Measurements from ENCODE around the gene PTPRN2.

The PTPRN2 gene

DNA sequence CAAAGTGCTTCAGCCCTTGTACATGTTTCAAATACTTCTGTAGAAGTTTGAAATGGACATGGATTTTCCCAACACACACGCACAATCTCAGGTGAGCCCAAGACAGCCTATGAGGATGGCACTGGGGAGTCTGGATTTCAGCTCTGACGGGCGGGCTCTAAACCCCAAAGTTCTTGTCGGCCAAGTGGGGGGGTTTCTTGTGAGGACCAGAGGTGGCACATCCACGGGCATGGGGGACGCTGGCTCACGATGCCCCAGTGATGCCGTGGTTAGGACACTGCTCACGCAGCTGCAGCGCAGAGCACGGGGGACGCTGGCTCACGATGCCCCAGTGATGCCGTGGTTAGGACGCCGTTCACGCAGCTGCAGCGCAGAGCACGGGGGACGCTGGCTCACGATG lies 970.7 kb downstream of the PTPRN2 start:
- no peak for DNase-seq

DNA sequence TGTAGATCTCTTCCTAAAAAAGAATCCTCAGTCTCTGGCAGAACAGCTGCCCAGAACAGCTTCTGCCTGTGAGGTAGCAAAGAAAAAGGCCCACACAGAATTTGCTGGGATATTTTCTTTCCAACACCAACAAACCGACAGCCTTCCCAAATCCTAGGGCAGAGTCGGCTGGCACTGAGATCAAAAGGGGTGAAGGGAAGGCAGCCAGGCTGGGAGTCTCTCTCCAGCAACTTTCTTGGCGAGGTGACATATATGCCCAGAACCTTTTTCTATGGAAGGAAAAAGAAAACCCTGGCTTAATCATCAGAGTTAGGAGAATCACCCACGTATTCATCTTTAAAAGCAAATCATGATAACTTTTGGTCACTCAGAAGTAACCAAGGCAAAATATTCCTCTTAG lies 971.2 kb downstream of the PTPRN2 start:
- DNase-seq, result no peak

GRCh38 chr7:157615852-157616251 lies 971.8 kb downstream of the PTPRN2 start:
- no peak for DNase-seq

DNA sequence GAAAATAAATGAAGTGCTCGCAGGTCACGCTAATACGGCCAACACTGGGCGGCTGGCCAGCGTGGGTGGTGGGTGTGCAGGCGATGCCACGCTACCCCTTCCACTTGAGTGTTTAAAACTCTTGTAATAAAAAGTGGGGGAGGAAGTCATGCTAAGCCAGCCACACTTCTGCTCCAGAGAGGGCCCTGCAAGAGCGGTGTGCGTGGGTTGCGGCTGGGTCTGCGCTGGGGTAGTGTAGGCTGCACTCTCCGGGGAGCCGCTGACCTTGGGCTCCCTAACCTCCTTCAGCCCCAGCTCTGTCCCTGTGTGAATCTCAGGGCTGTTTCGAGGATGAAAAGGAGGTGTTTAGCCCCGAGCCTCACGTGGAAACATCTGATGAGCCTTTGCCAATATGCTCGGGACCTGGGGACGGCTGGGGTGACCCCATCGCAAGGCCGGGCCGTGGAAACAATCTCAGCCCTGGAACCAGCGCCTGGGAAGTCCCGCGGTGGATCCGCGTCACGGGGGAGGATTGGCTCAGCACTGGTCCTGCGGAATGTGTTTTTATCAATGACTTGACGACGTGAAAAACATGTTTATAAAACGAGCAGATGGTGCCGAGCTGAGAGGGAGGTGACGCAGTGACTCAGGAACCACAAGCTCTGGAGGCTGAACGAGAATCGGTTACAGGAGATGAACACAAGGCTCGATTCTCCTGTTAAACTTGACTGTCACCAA lies 972.4 kb downstream of the PTPRN2 start:
- no peak for DNase-seq

GRCh38 chr7:157614457-157615020 lies 973.1 kb downstream of the PTPRN2 start:
- DNase-seq, result no peak

GRCh38 chr7:157613575-157614322 lies 973.9 kb downstream of the PTPRN2 start:
- no peak for DNase-seq

DNA sequence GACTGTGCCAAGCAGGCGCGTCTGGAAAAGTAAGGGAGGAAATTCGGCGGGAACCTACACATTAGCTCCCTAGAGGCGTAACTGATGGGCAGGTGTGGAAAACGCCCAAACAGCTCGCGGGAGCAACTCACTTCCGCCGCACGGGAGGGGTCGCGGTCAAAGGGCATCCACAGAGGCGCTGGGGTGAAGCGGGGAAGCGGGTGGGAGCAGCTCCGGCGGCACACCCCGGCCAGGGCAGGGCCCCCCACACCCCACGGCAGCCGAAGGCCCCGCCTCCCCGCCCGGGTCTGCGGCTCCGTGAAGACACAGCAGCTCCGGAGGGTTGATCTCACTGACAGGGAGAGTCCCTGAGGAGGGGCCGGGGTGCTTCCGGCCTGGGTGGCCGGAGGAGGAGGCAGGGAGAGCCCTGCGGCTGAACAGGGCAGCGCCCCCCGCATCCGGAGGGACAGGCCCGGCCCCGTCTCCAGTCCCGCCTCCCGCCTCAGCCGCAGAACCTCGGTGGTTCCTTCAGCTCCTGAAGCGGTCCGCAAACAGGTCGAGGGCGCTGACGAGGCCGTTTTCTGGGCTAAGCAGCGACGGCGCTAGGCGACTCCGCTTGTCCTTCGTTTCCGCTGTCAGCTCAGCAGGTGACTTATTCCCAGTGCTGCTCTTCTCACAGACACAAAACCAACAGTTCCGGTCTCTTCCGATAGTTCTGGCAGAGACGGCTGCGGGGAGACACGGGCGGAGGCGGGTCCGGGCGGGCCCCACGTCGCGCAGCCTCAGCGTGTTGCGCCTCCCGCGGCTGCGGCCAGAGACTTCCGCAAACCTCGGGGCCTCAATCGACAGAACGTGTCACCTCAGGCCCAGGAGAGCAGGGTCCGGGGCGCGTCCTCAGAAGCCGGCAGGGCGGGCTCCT lies 974.7 kb downstream of the PTPRN2 start:
- DNase-seq, result no peak

- no peak for DNase-seq
These were observed 975.5 kb downstream of the PTPRN2 start for GRCh38 chr7:157612009-157612663.

- DNase-seq, result no peak
These were observed 976.3 kb downstream of the PTPRN2 start for GRCh38 chr7:157611341-157611740.

GRCh38 chr7:157610671-157611295 lies 976.8 kb downstream of the PTPRN2 start:
- no peak for DNase-seq

- DNase-seq, result no peak
These were observed 977.5 kb downstream of the PTPRN2 start for GRCh38 chr7:157609932-157610640.

- no peak for DNase-seq
These were observed 978.1 kb downstream of the PTPRN2 start for GRCh38 chr7:157609516-157609915.

- no peak for DNase-seq
These were observed 980.4 kb downstream of the PTPRN2 start for GRCh38 chr7:157607218-157607617.

DNA sequence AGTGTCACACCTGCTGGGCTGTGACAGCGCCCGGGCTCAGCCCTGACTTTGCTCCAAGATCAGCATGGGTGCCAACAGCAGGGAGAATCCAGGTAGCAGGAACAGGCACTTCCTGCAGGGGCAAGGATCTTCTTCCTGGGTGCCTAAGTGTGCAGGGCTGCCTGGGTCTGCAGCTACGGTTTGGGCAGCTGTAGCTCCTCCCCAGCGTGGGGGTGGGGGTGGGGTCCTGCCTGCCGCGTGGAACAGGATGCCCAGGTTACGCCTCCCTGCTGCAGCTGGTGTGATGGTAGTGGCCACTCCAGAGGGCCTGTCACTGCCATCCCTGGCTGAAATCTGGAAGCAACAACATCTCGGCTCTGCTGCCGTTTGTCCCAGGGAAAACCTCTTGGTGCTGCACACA lies 981.5 kb downstream of the PTPRN2 start:
- DNase-seq, result no peak

GRCh38 chr7:157605638-157606037 lies 982.0 kb downstream of the PTPRN2 start:
- DNase-seq, result no peak

DNA sequence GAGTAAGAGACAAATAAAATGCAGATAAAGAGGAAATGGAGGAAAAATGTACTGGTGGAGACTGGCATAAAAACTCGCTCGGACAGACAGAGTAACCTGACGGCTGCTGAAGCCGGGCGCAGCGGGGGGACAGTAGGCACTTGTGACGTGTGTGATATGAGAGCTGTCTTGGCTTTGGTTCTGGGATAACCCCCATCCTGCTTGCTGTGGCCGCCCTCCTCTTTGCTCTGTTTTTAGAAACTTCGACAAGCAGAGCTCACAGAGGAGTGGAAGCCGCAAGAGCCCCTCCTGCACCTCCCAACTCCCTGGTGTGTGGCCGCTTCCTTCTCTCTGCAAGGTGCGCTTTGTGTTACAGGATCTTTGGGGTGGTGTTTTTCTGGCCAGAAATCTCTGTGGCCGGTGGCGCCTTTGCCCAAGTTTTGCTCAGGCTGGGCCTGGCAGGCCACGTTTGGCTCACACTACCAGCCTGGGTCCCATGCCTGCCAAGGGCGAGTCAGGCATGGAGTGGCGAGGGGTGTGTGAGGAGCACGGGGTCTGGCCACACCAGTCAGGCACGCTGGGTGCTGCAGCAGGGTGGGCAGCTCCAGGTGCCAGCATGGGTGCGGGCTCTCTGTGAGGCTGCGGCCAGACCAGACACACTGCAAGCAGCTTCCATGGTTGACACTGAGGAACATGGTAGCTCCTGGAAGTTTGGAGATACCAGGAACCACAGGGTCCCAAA lies 982.8 kb downstream of the PTPRN2 start:
- no peak for DNase-seq

GRCh38 chr7:157603716-157604115 lies 983.9 kb downstream of the PTPRN2 start:
- DNase-seq, result no peak

GRCh38 chr7:157603005-157603404 lies 984.6 kb downstream of the PTPRN2 start:
- no peak for DNase-seq

GRCh38 chr7:157602581-157602980 lies 985.0 kb downstream of the PTPRN2 start:
- DNase-seq, result no peak

- DNase-seq, result no peak
These were observed 985.5 kb downstream of the PTPRN2 start for GRCh38 chr7:157602156-157602555.

GRCh38 chr7:157601530-157601929 lies 986.1 kb downstream of the PTPRN2 start:
- no peak for DNase-seq
